ENCODE measurements around the gene RPL7L1.
A peak's percentile ranks its signal among the peaks of the same experiment; 100 is the strongest.

Gene RPL7L1

GRCh38 chr6:42909835-42910234, 30.4 kb downstream of the RPL7L1 start:
- Histone ChIP-seq H3K9me3 (ENCODE audit: insufficient read depth, low read length) (no peaks in the 10 kb centered on the region), H3K4me1 (ENCODE audit: low read length) (no peaks in the 10 kb centered on the region), H4K20me1 (ENCODE audit: insufficient read depth, low read length) (no peaks in the 10 kb centered on the region), H3K4me3 (ENCODE audit: low read length) (no peak overlapping the region), H3K27me3 (ENCODE audit: low read depth, low read length) (peaks cover 3% of the 10 kb centered on the region; the same call in 1 of the 2 replicates), H3K9ac (ENCODE audit: low read length) (no peak overlapping the region), H3K36me3 (replicated peaks; ENCODE audit: low read depth, low read length) (no peaks in the 10 kb centered on the region), H3K4me2 (ENCODE audit: low read length) (no peak overlapping the region), H3K27ac (ENCODE audit: low read length) (no peak overlapping the region), H2AFZ (ENCODE audit: low read depth, low read length) (no peak overlapping the region), H3K79me2 (ENCODE audit: low read length) (no peaks in the 10 kb centered on the region)
- TF ChIP-seq CTCF (IDR thresholded peaks at IDR 0.05; ENCODE audit: low read depth, low read length) (no peak), EZH2phosphoT487 (IDR thresholded peaks at IDR 0.05; ENCODE audit: low read depth) (no peak)

- H3K4me3 ChIP-seq (ENCODE audit: low read length), result no peak overlapping the region
- no peaks in the 10 kb centered on the region for H4K20me1 ChIP-seq (ENCODE audit: insufficient read depth, low read length)
- H3K9ac ChIP-seq (ENCODE audit: low read length), result no peak overlapping the region
- no peak overlapping the region for H2AFZ ChIP-seq (ENCODE audit: low read depth, low read length)
- peaks cover 8% of the 10 kb centered on the region; the same call in 1 of the 2 replicates for H3K4me1 ChIP-seq (ENCODE audit: low read length)
- no peaks in the 10 kb centered on the region for H3K79me2 ChIP-seq (ENCODE audit: low read length)
- no peaks in the 10 kb centered on the region for H3K9me3 ChIP-seq (ENCODE audit: insufficient read depth, low read length)
- TF ChIP-seq CTCF (IDR thresholded peaks at IDR 0.05; ENCODE audit: low read depth, low read length) (no peak), EZH2phosphoT487 (IDR thresholded peaks at IDR 0.05; ENCODE audit: low read depth) (no peak)
- H3K27me3 ChIP-seq (ENCODE audit: low read depth, low read length), result peaks cover 3% of the 10 kb centered on the region; the same call in 1 of the 2 replicates
- no peak overlapping the region for H3K27ac ChIP-seq (ENCODE audit: low read length)
- H3K36me3 ChIP-seq (replicated peaks; ENCODE audit: low read depth, low read length), result no peaks in the 10 kb centered on the region
- H3K4me2 ChIP-seq (ENCODE audit: low read length), result no peak overlapping the region
Observed at GRCh38 chr6:42911171-42912021, 32.0 kb downstream of the RPL7L1 start.

- Histone ChIP-seq H3K79me2 (ENCODE audit: low read length) (no peaks in the 10 kb centered on the region), H3K27me3 (ENCODE audit: low read depth, low read length) (no peaks in the 10 kb centered on the region), H3K36me3 (replicated peaks; ENCODE audit: low read depth, low read length) (no peaks in the 10 kb centered on the region), H3K4me3 (ENCODE audit: low read length) (no peak overlapping the region), H3K4me1 (ENCODE audit: low read length) (peaks cover 8% of the 10 kb centered on the region; the same call in 1 of the 2 replicates), H3K27ac (ENCODE audit: low read length) (no peak overlapping the region), H2AFZ (ENCODE audit: low read depth, low read length) (no peak overlapping the region), H3K9ac (ENCODE audit: low read length) (no peak overlapping the region), H3K9me3 (ENCODE audit: insufficient read depth, low read length) (no peaks in the 10 kb centered on the region), H3K4me2 (ENCODE audit: low read length) (no peak overlapping the region), H4K20me1 (ENCODE audit: insufficient read depth, low read length) (no peaks in the 10 kb centered on the region)
- TF ChIP-seq EZH2phosphoT487 (IDR thresholded peaks at IDR 0.05; ENCODE audit: low read depth) (no peak), CTCF (IDR thresholded peaks at IDR 0.05; ENCODE audit: low read depth, low read length) (no peak)
Observed at GRCh38 chr6:42914546-42914945, 35.1 kb downstream of the RPL7L1 start.

- H2AFZ ChIP-seq (ENCODE audit: low read depth, low read length), result peak within 1 kb of the TSS; percentile 87
- H3K27ac ChIP-seq (ENCODE audit: low read length), result no peak within 1 kb of the TSS
Observed at GRCh38 chr6:42915732-42916131, 36.3 kb downstream of the RPL7L1 start, which contains the start of gene PTCRA. TSS of gene PTCRA (plus strand) at chr6:42916053. CDS start at chr6:42916070, 17 bp downstream.

More at GRCh38 chr6:42915732-42916131, 36.3 kb downstream of the RPL7L1 start, which contains the start of gene PTCRA:
- Histone ChIP-seq H3K27me3 (ENCODE audit: low read depth, low read length) (no peaks in the 10 kb centered on the region), H3K9ac (ENCODE audit: low read length) (no peak within 1 kb of the TSS), H3K4me1 (ENCODE audit: low read length) (peaks cover 8% of the 10 kb centered on the region; the same call in 1 of the 2 replicates), H3K4me3 (ENCODE audit: low read length) (no peak within 1 kb of the TSS), H4K20me1 (ENCODE audit: insufficient read depth, low read length) (no peaks in the 10 kb centered on the region), H3K36me3 (replicated peaks; ENCODE audit: low read depth, low read length) (no peaks in the 10 kb centered on the region), H3K79me2 (ENCODE audit: low read length) (no peaks in the 10 kb centered on the region), H3K4me2 (ENCODE audit: low read length) (peak within 1 kb of the TSS; percentile 11; the same call in 1 of the 2 replicates), H3K9me3 (ENCODE audit: insufficient read depth, low read length) (no peaks in the 10 kb centered on the region)
- TF ChIP-seq CTCF (IDR thresholded peaks at IDR 0.05; ENCODE audit: low read depth, low read length) (no peak), EZH2phosphoT487 (IDR thresholded peaks at IDR 0.05; ENCODE audit: low read depth) (no peak)

All from OCI-LY3 (cell line).